Vagina (tissue), 2 donors: Measurements from ENCODE around the gene LIMCH1. TPM values are rescaled to one million over a fixed set of nuclear protein-coding genes. Genes with fewer than 3 reads are reported as not detected.

ENCODE experiments used
- DNase-seq, 2 donors: peaks; one replicate each; pipeline ENCODE4 v3.0.0-alpha.2; 2017; ENCODE audit errors: extremely low spot score in 2 of 2
- H3K27ac ChIP-seq: fragments of 200-600 bp; sonication (generic); one replicate; pipeline ENCODE4 v1.5.1; 2019
- H3K27me3 ChIP-seq: fragments of 200-600 bp; sonication (generic); one replicate; pipeline ENCODE4 v1.5.1; 2019
- H3K36me3 ChIP-seq, 2 donors: fragments of 200-600 bp; sonication (generic); one replicate each; pipeline ENCODE4 v1.5.1; 2017 to 2019
- H3K4me1 ChIP-seq: fragments of 200-600 bp; sonication (generic); one replicate; pipeline ENCODE4 v1.5.1; 2019
- H3K4me3 ChIP-seq, 2 donors: fragments of 200-600 bp; sonication (generic); 1 replicate in 1 of 2; 2 replicates in 1 of 2; pipeline ENCODE4 v1.5.1; 2016 to 2019
- H3K9me3 ChIP-seq: fragments of 200-600 bp; sonication (generic); one replicate; pipeline ENCODE4 v1.5.1; 2019
- POLR2A ChIP-seq, 2 donors: fragments of 450-650 bp; IDR thresholded peaks; one replicate each; pipeline ENCODE4 v1.6.1; 2017; ENCODE audit warnings: antibody characterized with exemption in 2 of 2, mild to moderate bottlenecking in 2 of 2, moderate library complexity in 2 of 2
- POLR2AphosphoS5 ChIP-seq, 2 donors: sonication (generic); formaldehyde crosslinking; IDR thresholded peaks; one replicate each; pipeline ENCODE4 v1.9.0; 2017; ENCODE audit warnings: antibody characterized with exemption in 2 of 2, mild to moderate bottlenecking in 2 of 2, low read depth in 1 of 2; ENCODE audit not compliant: insufficient read depth in 1 of 2
- intact Hi-C: fragments of 100-400 bp; cut with DNase I; formaldehyde crosslinking; loops from one replicate; pipeline ENCODE4 v1.15.1; 2023
- total RNA-seq: library from RNA; depleted of rRNA; stranded (reverse); fragments of >200 nt; gene quantifications from one replicate; pipeline ENCODE4 v1.2.3, GENCODE V29; 2016
- TF ChIP-seq, protein P1 (sequence below), 3 experiments: fragments of 450-650 bp in 2 of 3; fragments of 200-600 bp in 1 of 3; sonication (generic) in 1 of 3; IDR thresholded peaks; one replicate each; pipeline ENCODE4 v1.5.1; 2017 to 2019; ENCODE audit warnings: antibody characterized with exemption in 3 of 3, mild to moderate bottlenecking in 2 of 3, moderate library complexity in 2 of 3

LIMCH1 gene
- total RNA-seq, 1 donor from 2014 or later, result 17.9 TPM

- intact Hi-C loops, result no loop called here
- H3K36me3 ChIP-seq, result no peaks in the 10 kb centered on the region
- DNase-seq, result no peak
- H3K4me3 ChIP-seq, result no peak overlapping the region
- TF ChIP-seq POLR2AphosphoS5 (IDR thresholded peaks at IDR 0.05; ENCODE audit: insufficient read depth in 1 of 2, low read depth in 1 of 2) (no peak), POLR2A (IDR thresholded peaks at IDR 0.05) (no peak)
- TF ChIP-seq, protein P1, sequence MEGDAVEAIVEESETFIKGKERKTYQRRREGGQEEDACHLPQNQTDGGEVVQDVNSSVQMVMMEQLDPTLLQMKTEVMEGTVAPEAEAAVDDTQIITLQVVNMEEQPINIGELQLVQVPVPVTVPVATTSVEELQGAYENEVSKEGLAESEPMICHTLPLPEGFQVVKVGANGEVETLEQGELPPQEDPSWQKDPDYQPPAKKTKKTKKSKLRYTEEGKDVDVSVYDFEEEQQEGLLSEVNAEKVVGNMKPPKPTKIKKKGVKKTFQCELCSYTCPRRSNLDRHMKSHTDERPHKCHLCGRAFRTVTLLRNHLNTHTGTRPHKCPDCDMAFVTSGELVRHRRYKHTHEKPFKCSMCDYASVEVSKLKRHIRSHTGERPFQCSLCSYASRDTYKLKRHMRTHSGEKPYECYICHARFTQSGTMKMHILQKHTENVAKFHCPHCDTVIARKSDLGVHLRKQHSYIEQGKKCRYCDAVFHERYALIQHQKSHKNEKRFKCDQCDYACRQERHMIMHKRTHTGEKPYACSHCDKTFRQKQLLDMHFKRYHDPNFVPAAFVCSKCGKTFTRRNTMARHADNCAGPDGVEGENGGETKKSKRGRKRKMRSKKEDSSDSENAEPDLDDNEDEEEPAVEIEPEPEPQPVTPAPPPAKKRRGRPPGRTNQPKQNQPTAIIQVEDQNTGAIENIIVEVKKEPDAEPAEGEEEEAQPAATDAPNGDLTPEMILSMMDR (IDR thresholded peaks at IDR 0.05), result no peak
- no peaks in the 10 kb centered on the region for H3K27me3 ChIP-seq
- no peaks in the 10 kb centered on the region for H3K9me3 ChIP-seq
- no peak overlapping the region for H3K27ac ChIP-seq
- H3K4me1 ChIP-seq, result no peaks in the 10 kb centered on the region
These were observed 130.1 kb downstream of the LIMCH1 start for GRCh38 chr4:41668024-41668423.

- no peaks in the 10 kb centered on the region for H3K36me3 ChIP-seq
- H3K27ac ChIP-seq, result no peak overlapping the region
- intact Hi-C loops, result no loop called here
- no peak for DNase-seq
- H3K4me3 ChIP-seq, result no peak overlapping the region
- H3K27me3 ChIP-seq, result no peaks in the 10 kb centered on the region
- no peaks in the 10 kb centered on the region for H3K4me1 ChIP-seq
- TF ChIP-seq POLR2A (IDR thresholded peaks at IDR 0.05) (no peak), POLR2AphosphoS5 (IDR thresholded peaks at IDR 0.05; ENCODE audit: insufficient read depth in 1 of 2, low read depth in 1 of 2) (no peak)
- TF ChIP-seq, protein P1 (IDR thresholded peaks at IDR 0.05), result no peak
- H3K9me3 ChIP-seq, result no peaks in the 10 kb centered on the region
These were observed 132.6 kb downstream of the LIMCH1 start for GRCh38 chr4:41670530-41670929.

DNA sequence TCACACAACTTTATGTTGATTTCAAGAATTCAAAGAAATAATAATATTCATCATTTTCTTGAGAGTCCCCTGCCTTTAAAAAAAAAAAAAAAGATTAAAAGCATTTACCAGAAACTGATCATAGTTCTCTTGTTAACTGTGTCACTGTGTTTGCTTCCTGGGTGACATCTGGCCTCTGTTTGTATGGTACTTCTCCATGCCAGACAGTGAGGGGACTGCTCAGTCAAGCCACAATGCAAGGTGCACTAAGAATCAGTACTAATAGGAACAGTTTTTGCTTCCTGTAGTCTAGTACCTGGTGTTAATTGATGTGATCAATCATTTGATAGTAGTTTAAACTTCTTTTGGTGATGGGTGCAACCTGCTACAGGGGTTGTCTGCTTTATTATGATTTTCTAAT, 133.0 kb downstream of the LIMCH1 start:
- intact Hi-C loops, result no loop called here
- H3K27ac ChIP-seq, result no peak overlapping the region
- no peaks in the 10 kb centered on the region for H3K9me3 ChIP-seq
- H3K4me3 ChIP-seq, result no peak overlapping the region
- H3K4me1 ChIP-seq, result no peaks in the 10 kb centered on the region
- no peaks in the 10 kb centered on the region for H3K27me3 ChIP-seq
- TF ChIP-seq, protein P1 (IDR thresholded peaks at IDR 0.05), result no peak
- TF ChIP-seq POLR2AphosphoS5 (IDR thresholded peaks at IDR 0.05; ENCODE audit: insufficient read depth in 1 of 2, low read depth in 1 of 2) (no peak), POLR2A (IDR thresholded peaks at IDR 0.05) (no peak)
- no peak for DNase-seq
- no peaks in the 10 kb centered on the region for H3K36me3 ChIP-seq

DNA sequence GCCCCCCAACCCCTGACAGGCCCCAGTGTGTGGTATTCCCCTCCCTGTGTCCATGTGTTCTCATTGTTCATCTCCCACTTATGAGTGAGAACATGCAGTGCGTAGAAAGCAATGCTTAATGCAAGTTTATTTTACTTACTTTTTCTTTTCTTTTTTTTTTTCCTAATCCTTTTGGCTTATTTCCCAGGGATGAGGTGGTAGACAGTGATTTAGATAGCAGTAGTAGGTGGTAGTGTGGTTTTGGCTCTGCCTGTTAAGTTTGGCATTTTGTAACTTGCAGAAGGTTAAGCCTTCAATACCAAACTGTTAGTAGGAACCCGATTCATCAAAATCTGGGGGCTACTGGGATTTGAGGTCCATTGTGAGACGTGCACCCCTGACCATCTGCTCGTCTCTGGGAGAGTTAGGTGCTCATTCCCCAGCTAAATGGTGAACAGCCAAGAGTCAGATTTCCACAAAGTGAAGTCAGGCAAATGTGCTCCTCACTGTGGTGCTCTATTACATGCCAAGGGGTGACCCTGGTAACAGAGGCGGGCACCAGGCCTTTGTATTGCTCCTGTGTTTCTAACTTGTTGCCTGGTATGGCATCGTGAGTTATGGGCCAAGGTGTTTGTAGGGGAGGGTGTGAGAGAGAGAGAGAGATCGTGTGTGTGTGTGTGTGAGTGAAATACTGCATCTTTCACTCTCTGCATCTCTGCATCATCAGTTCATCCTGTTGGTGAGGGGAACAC, 140.3 kb downstream of the LIMCH1 start:
- TF ChIP-seq, protein P1 (IDR thresholded peaks at IDR 0.05), result no peak
- H3K27me3 ChIP-seq, result no peaks in the 10 kb centered on the region
- no peaks in the 10 kb centered on the region for H3K9me3 ChIP-seq
- no peak overlapping the region for H3K27ac ChIP-seq
- intact Hi-C loops, result no loop called here
- H3K4me1 ChIP-seq, result no peaks in the 10 kb centered on the region
- no peak for DNase-seq
- H3K36me3 ChIP-seq, result no peaks in the 10 kb centered on the region
- H3K4me3 ChIP-seq, result no peak overlapping the region

DNA sequence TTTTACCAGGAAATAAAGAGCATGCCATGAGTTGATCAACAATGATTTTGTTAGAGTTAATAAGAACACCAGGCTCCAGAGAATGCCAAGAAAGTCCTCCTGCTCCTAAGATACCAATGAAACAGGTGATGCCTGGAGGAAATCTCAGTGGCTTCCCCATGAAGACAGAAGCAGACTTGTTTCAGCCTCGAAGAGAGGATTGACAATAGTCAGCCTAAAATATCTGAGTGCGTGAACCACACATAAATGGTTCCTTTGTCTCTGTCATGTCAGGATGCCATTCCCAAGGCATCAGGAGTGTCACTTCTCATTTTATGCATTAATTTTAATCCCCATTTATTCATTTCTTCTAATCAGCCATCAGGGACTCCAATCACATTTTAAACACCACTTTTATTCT, 141.0 kb downstream of the LIMCH1 start:
- no peak overlapping the region for H3K27ac ChIP-seq
- DNase-seq, result no peak
- intact Hi-C loops, result no loop called here
- H3K4me3 ChIP-seq, result no peak overlapping the region
- no peaks in the 10 kb centered on the region for H3K36me3 ChIP-seq
- H3K9me3 ChIP-seq, result no peaks in the 10 kb centered on the region
- no peaks in the 10 kb centered on the region for H3K4me1 ChIP-seq
- no peaks in the 10 kb centered on the region for H3K27me3 ChIP-seq
- TF ChIP-seq POLR2AphosphoS5 (IDR thresholded peaks at IDR 0.05; ENCODE audit: insufficient read depth in 1 of 2, low read depth in 1 of 2) (no peak), POLR2A (IDR thresholded peaks at IDR 0.05) (no peak)
- TF ChIP-seq, protein P1 (IDR thresholded peaks at IDR 0.05), result no peak
